Lung (tissue), 12 donors: Measurements from ENCODE around the gene XRCC3. TPM values are rescaled to one million over a fixed set of nuclear protein-coding genes. Genes with fewer than 3 reads are reported as not detected.

ENCODE experiments used
- ATAC-seq: fragments of 200-7000 bp; cut with Tn5 transposase; one replicate; pipeline ENCODE4 v1.9.1; 2020; ENCODE audit warnings: moderate number of reproducible peaks; ENCODE audit not compliant: insufficient read depth, low FRiP score
- DNase-seq, 3 donors: peaks; one replicate each; pipeline ENCODE4 v3.0.0-alpha.2; 2013 to 2017
- H3K27ac ChIP-seq, 2 donors: one replicate each; pipeline ENCODE4 v1.5.1; 2013; ENCODE audit warnings: mild to moderate bottlenecking in 2 of 2, moderate library complexity in 2 of 2, control low read depth in 1 of 2, inconsistent platforms in 1 of 2, low read depth in 1 of 2, low read length in 1 of 2
- H3K27me3 ChIP-seq, 3 donors: one replicate each; pipeline ENCODE4 v1.5.1; 2013; ENCODE audit warnings: low read length in 2 of 3; ENCODE audit not compliant: control insufficient read depth in 3 of 3, insufficient read depth in 3 of 3
- H3K36me3 ChIP-seq, 4 donors: one replicate each; pipeline ENCODE4 v1.5.1; 2013; ENCODE audit warnings: low read length in 4 of 4, mild to moderate bottlenecking in 1 of 4, moderate library complexity in 1 of 4; ENCODE audit not compliant: control insufficient read depth in 4 of 4, insufficient read depth in 4 of 4
- H3K4me1 ChIP-seq, 5 donors: one replicate each; pipeline ENCODE4 v1.5.1; 2013; ENCODE audit warnings: low read length in 5 of 5, mild to moderate bottlenecking in 2 of 5, moderate library complexity in 1 of 5; ENCODE audit not compliant: control insufficient read depth in 5 of 5, insufficient read depth in 5 of 5
- H3K4me3 ChIP-seq: one replicate; pipeline ENCODE4 v1.5.1; 2013; ENCODE audit warnings: mild to moderate bottlenecking, control low read depth, moderate library complexity
- H3K9ac ChIP-seq, 2 donors: one replicate each; pipeline ENCODE4 v1.5.1; 2013; ENCODE audit warnings: low read length in 2 of 2, control low read depth in 1 of 2; ENCODE audit not compliant: insufficient read depth in 1 of 2
- H3K9me3 ChIP-seq, 4 donors: one replicate each; pipeline ENCODE4 v1.5.1; 2013; ENCODE audit warnings: low read length in 3 of 4, mild to moderate bottlenecking in 1 of 4, moderate library complexity in 1 of 4; ENCODE audit not compliant: control insufficient read depth in 4 of 4, insufficient read depth in 3 of 4
- WGBS, 2 donors: extraction: QIAGEN DNeasy Blood & Tissue Kit; methylation state at CpG; one replicate each; pipeline ENCODE4 v1.1.7; 2013; 5-methylcytosine and 5-hydroxymethylcytosine counted together
- polyA plus RNA-seq, 2 donors: library from polyadenylated mRNA; stranded (reverse); fragments of 200-250 nt; gene quantifications; one replicate each; pipeline ENCODE4 v1.2.1, GENCODE V29; 2013
- total RNA-seq, 2 donors: library from RNA; depleted of rRNA in 1 of 2; stranded (reverse); fragments of >200 nt in 1 of 2; gene quantifications; one replicate each; pipeline ENCODE4 v1.2.1, GENCODE V29; 2014 to 2021
- TF ChIP-seq, protein P1 (sequence below): IDR thresholded peaks from 2 replicates; pipeline ENCODE4 v1.5.1; 2012; ENCODE audit warnings: mild to moderate bottlenecking; ENCODE audit errors: control extremely low read depth, extremely low read depth
- donor health status: control.
- donor health status: control.
- donor health status: Bipolar disorder and iron deficiency.
- donor health status: healthy.
- donor health status: DM: yes; HTN: yes; CAD: no.

Gene XRCC3
- total and polyA plus RNA-seq, 4 donors: 4.4 to 10.4 (median 6.0) TPM

DNA sequence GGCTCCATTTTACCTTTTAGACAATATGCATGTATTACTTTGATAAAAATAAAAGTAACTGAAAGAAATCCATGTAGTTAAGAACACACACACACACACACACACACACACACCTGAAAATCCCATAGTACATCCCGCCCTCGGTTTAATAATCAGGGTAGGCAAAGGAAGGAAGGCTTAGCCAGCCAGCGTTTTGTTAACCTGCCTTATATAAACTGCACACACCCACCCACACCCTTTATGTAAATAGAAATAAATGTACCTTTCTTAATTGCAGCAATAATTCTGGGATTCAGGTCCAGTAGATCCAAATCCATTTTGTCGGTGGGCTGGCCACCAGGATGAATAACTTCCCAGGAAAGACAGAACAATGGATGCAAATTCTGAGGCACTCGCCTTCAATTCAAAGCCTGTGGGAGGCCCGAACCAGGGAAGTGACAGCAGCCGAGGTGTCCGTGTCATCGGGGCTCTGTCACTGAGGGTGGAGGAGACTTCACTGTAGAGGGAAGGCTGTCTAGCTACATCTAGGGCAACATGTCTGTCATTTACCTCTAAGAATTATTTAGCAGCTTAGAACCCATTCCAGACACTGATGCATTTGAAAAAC, 4.4 kb downstream of the XRCC3 start:
- no peak for DNase-seq
- Histone ChIP-seq H3K27ac (no peak overlapping the region), H3K4me3 (no peak overlapping the region), H3K36me3 (peaks cover 0 to 10% (median 5%) of the 10 kb centered on the region in 4 donors), H3K9ac (no peak overlapping the region), H3K27me3 (no peaks in the 10 kb centered on the region), H3K9me3 (no peaks in the 10 kb centered on the region), H3K4me1 (peaks cover 0 to 24% (median 9%) of the 10 kb centered on the region in 5 donors)
- no peak for ATAC-seq
- 48 to 67% methylated on average over 9 of the region's 9 CpGs for WGBS, 2 donors
- TF ChIP-seq, protein P1, sequence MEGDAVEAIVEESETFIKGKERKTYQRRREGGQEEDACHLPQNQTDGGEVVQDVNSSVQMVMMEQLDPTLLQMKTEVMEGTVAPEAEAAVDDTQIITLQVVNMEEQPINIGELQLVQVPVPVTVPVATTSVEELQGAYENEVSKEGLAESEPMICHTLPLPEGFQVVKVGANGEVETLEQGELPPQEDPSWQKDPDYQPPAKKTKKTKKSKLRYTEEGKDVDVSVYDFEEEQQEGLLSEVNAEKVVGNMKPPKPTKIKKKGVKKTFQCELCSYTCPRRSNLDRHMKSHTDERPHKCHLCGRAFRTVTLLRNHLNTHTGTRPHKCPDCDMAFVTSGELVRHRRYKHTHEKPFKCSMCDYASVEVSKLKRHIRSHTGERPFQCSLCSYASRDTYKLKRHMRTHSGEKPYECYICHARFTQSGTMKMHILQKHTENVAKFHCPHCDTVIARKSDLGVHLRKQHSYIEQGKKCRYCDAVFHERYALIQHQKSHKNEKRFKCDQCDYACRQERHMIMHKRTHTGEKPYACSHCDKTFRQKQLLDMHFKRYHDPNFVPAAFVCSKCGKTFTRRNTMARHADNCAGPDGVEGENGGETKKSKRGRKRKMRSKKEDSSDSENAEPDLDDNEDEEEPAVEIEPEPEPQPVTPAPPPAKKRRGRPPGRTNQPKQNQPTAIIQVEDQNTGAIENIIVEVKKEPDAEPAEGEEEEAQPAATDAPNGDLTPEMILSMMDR: no peak

DNA sequence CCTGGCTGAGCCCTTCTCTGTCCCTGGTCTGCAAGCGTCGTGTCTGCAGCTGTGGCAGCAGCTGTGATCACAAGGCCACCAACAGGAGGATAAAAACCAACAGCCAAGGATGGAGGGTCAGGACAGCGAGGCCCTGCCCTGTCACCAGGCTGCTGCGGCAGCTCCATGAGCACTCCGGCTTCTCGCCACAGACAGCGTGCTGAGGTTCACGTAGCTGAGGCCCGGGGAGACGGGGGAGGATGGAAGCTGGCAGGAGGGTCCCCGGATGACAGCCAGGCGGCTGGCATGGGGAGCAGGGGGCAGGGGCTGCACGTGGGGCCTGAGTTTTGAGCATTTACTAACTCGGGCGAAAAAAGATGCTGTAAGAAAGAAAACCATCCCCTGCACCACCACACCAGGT, 5.4 kb downstream of the XRCC3 start:
- TF ChIP-seq, protein P1: no peak
- H3K4me1 ChIP-seq: peaks cover 0 to 26% (median 9%) of the 10 kb centered on the region in 5 donors
- WGBS, 2 donors: 91 to 95% methylated on average over 15 of the region's 15 CpGs

GRCh38 chr14:103708750-103709187, 6.5 kb downstream of the XRCC3 start:
- Histone ChIP-seq H3K4me3 (no peak overlapping the region), H3K27ac (no peak overlapping the region), H3K27me3 (no peaks in the 10 kb centered on the region), H3K9me3 (no peaks in the 10 kb centered on the region), H3K36me3 (peaks cover 0 to 19% (median 9%) of the 10 kb centered on the region in 4 donors), H3K9ac (no peak overlapping the region), H3K4me1 (peaks cover 0 to 28% (median under 1%) of the 10 kb centered on the region in 5 donors)
- ATAC-seq: no peak
- no peak for DNase-seq
- TF ChIP-seq, protein P1: no peak
- WGBS, 2 donors: 89 to 95% methylated on average over 18 of the region's 18 CpGs

More for the DNA sequence above, 5.4 kb downstream of the XRCC3 start:
- H3K36me3 ChIP-seq: peaks cover 0 to 13% (median 6%) of the 10 kb centered on the region in 4 donors
- no peak overlapping the region for H3K4me3 ChIP-seq
- no peaks in the 10 kb centered on the region for H3K9me3 ChIP-seq
- H3K27me3 ChIP-seq: no peaks in the 10 kb centered on the region
- H3K9ac ChIP-seq: no peak overlapping the region
- no peak for DNase-seq
- no peak overlapping the region for H3K27ac ChIP-seq
- no peak for ATAC-seq
